Stimulated activated CD4-positive, alpha-beta T cell treated with anti-CD3 and anti-CD28 coated beads, TNF-alpha, amount 100 ng/mL, for 24 hours (primary cell): Measurements from ENCODE around the gene TXNDC12.
"Not testable (repeated sequence)": the region's sequence is repeated elsewhere in the genome, so short reads cannot be mapped to it uniquely, and the experiment has no call there.

Source experiments
- DNase-seq, 3 experiments: peaks; one replicate each; pipeline ENCODE4 v3.0.0-alpha.2; 2020; ENCODE audit warnings: low read depth in 3 of 3

The TXNDC12 gene

DNA sequence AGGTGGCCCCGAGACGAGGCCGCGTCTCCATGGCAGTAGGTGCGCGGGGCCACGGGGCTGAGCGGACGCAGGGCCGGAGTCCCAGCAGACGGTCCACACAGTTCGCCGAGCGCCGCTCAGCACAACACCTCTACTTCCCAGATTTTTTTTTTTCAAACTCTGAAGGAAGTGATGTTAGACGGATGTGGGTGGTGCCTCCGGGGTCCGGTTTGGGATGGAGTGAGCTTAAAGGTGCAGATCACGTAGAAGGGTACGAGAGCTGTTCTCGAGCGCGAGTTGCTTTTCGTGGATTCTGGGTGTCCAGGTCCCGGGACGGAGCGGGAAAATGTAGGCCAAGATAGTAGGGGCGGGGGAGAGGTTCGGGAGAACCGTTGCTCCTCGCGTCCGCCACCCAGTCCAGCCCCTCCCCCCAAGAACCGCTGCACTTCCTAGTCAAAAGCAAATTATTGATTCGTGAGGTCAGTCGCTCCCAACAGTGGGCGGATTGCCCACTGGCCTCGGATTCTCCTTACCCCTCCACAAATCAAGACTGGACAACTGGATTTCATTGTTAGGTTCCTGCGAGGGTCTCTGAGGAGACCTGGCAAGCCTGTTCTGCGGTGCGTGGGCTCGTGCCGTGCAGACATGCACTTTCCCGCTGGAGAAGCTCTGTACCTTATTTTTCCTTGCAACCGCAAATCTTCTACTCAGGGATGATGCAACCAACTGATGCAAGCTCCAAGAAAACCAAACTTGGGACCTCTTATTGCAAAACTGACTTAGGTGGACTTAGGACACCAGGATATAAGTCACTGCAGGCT lies at the start of gene TXNDC12:
TSS of gene TXNDC12 (minus strand) at position 126 of the 800 bp plus-strand sequence. CDS start at position 31, 95 bp downstream.
- peak; percentile 38 to 74 (median 51) for DNase-seq

DNA sequence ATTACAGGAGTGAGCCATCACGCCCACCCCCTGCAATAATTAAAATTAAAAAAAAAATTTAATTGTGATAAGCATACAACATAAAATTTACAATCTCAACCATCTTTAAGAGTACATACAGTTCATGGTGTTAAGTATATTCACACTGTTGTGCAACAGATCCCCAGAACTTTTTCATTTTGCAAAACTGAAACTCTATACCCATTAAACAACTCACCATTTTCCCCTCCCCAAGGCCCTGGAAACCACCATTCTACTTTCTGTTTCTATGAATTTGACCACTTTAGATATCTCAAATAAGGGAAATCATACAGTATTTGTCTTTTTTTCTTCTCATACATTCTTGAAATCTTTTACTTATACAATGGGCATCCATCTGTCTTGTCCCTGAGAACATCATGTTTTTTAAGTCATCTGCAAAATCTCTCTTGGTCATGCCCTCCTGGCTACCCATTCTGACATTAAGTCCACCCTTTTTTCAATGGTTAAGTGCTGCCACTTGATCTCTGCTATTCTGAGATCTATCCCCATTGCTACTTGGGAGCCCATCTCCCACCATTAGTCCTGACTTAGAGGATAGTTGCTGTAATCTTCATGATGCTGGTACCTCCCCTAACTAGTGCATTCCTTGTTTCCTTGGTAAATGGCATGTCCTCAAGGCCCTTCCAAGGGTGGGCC lies 47.5 kb upstream of the TXNDC12 start:
- DNase-seq: no peak

- DNase-seq: no peak
Observed at GRCh38 chr1:52098139-52098871, 43.3 kb upstream of the TXNDC12 start.

DNA sequence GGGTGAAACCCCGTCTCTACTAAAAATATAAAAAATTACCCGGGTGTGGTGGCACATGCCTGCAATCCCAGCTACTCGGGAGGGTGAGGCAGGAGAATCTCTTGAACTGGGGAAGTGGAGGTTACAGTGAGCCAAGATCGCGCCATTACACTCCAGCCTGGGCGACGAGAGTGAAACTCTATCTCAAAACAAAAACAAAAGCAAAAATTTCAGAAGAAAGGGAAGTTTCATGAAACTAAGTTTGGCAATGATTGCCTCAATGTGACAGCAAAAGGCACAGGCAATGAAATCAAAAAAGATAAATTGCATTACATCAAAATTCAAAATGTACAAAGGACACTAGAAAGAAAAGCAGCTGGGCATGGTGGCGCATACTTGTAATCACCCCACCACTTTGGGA lies 41.2 kb upstream of the TXNDC12 start:
- DNase-seq: no peak

DNA sequence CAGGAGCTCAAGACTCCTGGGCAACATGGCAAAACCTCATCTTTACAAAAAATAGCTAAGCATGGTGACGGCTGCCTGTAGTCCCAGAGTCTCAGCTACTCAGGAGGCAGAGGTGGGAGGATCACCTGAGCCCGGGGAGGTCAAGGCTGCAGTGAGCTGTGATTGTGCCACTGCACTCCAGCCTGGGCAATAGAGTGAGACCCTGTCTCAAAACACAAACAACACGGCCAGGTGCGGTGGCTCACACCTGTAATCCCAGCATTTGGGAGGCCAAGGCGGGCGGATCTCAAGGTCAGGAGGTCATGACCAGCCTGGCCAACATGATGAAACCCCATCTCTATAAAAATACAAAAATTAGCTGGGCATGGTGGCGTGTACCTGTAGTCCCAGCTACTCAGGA lies 39.3 kb upstream of the TXNDC12 start:
- DNase-seq: not testable (repeated sequence)

DNA sequence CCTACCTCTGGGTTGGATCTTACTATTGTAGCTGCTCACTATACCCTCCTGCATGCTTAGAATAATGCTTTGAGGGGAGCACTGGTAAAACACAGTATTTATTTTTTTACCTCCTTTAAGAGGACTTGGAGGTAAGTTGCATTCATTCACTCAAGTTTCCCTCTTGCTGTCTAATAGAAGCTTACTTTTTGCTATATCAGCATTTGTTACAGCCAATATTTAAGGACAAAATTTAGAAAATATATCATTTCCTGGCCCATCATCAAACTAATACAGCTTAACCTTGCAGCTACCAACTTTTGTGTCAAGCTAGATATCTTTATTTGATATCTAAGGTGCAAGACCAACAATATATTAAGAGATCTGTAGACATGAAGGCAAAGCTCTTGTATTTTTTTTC lies 32.9 kb upstream of the TXNDC12 start:
- not testable (repeated sequence) for DNase-seq

DNA sequence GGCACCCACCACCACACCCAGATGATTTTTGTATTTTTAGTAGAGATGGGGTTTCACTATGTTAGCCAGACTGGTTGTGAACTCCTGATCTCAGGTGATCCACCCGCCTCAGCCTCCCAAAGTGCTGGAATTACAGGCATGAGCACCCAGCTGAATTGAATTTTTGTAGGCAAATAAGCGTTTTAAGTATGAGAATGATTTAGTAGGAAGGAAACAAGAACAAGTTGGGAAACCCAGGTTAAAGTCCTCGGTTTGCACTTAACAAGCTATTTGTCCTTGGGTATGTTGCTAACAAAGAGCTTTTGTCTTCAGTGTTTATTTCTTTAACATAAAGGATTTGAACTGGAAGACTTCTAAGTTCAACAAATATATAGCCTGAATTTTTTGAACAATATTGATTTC lies 25.0 kb upstream of the TXNDC12 start:
- DNase-seq: no peak

DNA sequence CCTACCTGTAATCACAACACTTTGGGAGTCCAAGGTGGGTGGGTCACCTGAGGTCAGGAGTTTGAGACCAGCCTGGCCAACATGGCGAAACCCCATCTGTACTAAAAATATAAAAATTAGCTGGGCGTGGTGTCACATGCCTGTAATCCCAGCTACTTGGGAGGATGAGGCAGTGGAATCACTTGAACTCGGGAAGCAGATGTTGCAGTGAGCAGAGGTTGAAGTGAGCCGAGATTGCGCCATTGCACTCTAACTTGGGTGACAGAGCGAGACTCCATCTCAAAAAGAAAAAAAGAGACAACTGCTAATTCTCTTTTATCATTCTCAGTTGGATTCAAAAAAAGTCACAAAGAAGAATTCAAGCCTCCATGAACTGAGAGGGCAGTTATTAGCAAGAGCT lies 22.3 kb upstream of the TXNDC12 start:
- not testable (repeated sequence) for DNase-seq

GRCh38 chr1:52072291-52072690 lies 17.3 kb upstream of the TXNDC12 start:
- no peak for DNase-seq

DNA sequence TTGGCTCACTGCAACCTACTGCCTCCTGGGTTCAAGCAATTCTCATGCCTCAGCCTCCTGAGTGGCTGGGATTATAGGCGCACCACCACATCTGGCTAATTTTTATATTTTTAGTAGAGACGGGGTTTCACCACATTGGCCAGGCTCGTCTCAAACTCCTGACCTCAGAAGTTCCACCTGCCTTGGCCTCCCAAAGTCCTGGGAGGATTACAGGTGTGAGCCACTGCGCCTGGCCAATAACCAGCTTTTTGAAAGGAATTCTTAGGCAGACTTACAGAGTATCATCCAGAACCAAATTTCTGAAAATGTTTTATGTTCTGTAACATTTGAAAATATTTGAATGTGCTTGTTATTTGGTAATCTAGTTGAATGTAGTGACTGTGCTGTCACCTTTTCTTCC lies 15.7 kb upstream of the TXNDC12 start:
- no peak for DNase-seq

- DNase-seq: no peak
Observed at GRCh38 chr1:52063192-52063591, 8.2 kb upstream of the TXNDC12 start.

DNA sequence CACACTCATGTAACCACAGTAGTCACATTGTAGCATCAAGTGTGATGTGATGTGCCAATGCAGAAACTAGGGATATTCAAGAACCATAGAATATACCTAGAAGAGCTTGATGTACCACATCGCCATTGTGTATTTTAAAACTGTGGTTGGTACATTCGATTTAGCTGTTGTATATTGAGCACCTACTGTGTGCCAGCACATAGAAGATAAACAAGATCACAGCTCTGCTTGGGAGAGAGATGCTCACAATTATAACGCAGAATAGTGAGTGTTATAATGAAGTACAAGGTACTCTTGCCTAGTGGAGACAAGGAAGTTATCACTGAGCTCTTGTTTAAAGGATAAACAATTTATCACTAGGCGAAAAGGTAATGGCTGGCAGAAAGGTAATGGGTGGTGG lies 5.8 kb upstream of the TXNDC12 start:
- no peak for DNase-seq

DNA sequence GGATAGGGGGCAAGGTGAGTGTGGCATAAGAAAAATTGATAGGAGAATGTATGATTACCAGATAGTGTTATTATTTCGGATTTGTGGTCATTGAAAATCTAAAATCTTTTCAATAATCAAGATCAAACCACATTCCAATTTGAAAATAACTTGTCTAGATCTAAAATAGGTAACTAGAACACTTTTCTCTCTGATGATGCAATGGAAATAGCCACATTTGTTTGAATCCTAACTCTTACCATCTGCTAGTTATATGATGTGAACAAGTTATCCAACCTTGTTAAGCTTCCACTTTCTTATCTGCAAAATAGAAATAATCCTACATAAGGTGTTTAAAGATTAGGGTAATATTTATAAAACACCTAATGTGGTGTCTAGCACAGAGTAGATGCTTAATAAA lies 4.9 kb upstream of the TXNDC12 start:
- DNase-seq: no peak

DNA sequence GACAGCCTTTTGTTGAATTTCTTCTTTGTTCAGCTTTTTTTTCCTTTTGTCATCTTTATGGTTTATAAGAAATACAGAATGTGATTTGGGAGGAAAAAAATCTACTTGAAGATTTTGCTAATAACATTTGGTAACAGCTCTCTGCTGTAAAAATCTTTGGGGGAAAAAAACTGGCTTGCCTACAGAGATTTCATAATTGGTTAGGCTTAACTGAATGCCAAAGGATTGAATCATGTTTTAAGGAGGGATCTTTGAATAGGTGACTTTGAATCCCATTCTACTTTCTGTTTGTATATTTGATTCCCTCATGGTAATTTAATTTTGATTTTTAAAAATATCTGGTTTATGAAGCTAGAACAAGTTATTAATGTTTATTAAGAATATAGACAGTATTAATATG lies 4.3 kb upstream of the TXNDC12 start:
- no peak for DNase-seq

DNA sequence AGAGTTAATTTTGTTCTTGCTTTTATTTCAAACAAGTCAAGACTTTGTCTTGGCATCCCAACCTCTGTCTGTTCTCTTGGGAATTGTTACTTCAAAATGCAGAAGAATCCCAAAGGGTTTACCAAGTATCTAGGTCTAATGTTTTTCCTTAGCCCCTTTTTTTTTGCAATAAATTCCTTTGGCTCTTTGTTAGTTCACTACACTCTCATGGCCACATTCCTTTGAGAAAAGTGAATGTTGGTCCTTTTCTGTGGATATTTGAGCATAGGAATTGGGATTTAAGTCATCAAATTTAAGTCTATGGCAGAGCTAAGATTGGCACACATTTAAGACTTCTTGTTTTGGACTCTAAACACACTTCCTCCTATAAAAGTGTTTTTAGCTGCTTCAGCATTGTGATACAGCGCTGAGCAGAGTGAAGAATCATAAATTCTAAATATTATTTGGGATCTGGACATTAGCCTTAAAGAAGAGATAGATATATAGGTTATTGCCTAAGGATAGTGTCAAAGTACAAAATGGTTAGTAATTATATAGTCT lies 3.0 kb upstream of the TXNDC12 start:
- DNase-seq: no peak

DNA sequence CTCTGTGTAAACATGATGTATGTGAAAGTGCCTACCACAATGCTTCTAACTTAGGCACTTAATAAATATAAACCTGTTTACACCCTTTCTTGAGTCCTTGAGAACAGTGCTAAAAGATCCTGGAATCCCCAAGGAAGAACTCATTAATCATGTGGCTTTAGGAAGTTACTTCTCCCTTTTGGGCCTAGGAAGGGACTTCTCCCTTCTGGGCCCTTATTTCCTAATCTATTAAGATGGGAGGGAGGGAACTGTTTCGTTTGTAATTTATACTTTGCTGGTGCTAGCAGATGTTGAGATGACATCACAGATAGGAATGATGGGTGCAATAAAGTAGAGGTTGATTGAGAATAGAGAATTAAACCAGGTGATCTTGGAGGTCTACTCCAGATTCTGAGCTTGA lies 2.3 kb upstream of the TXNDC12 start:
- no peak for DNase-seq

- no peak for DNase-seq
Observed at GRCh38 chr1:52056937-52057231, 1.9 kb upstream of the TXNDC12 start.

GRCh38 chr1:52056163-52056936 lies 1.4 kb upstream of the TXNDC12 start, which contains the start of gene BTF3L4:
TSS of gene BTF3L4 (plus strand) at chr1:52056295. CDS start at chr1:52059848, 3,553 bp downstream.
- peak; percentile 87 to 94 (median 90) for DNase-seq

DNA sequence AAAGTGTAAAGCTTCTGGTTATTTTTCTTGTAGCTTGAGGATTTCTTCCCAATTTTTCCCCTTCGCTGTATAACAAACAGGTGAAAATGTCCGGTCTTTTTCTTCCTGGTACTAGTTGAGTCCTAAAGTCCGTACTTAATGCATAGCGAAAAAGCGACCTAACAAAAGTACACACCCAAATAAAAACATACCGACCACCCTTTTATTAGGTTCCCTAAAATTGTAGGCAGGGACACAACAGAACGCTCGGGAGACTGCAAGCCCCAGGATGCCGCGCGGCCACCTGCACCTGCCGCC lies 823 bp upstream of the TXNDC12 start:
- no peak for DNase-seq

DNA sequence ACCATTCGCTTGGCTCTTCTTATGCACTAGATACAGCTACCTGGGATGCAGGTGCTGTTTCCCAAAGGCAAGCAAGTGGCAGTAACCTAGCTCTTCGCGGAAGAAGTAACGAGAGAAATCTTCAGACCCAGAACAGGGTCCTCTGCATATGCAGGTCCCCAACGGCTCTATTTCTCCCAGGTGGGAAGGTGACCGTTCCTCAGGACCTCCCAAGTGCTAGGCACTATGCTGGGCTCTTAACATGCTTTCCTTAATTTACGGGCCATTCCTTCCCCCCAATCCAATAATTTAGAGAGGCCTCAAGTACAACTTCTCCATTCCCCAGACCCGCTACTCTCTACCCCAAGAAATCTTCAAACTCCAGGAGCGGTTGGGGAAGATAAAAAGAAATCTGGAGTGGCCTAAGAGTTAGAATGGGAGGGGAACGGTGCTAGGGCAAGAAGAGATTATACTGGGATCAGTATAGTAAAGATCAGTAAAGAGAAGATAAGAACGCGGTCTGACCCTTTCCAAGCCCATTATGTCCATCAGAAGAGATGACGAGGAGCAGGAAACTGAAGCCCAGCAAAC lies 410 bp downstream of the TXNDC12 start:
- no peak for DNase-seq

DNA sequence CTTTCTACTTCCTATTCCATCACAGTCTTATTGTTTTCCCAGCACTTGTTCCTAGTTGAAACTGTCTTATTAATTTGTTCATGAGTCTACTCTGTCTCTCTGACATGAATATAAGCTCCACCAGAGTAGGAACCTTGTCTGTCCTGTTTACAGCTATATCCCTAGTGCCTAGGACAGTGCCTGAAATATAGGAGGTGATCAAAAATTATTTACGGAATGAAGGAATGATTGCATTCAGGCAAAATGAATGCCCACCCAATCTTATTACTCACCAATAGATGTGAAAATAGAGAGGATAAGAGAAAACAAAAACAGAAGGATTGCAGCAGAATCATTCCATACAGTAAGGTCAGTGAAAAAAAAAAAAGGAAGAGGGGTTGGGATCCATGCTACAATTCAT lies 1.1 kb downstream of the TXNDC12 start:
- no peak for DNase-seq

- not testable (repeated sequence) for DNase-seq
Observed at GRCh38 chr1:52049337-52049736, 5.7 kb downstream of the TXNDC12 start.
